ENCODE results near the gene MCCD1.

The MCCD1 gene

GRCh38 chr6:31578184-31579118, 49.7 kb downstream of the MCCD1 start:
- no peak for TF ChIP-seq CTCF (IDR thresholded peaks at IDR 0.05; ENCODE audit: low read depth, low read length, missing control alignments)
- DNase-seq (ENCODE audit: low read depth) = no peak
- H3K4me3 ChIP-seq (ENCODE audit: low read depth, low read length) = peak overlapping the region; percentile 79

GRCh38 chr6:31579119-31579505, 50.4 kb downstream of the MCCD1 start:
- H3K4me3 ChIP-seq (ENCODE audit: low read depth, low read length) = peak overlapping the region; percentile 79; the same call in 1 of the 2 replicates
- TF ChIP-seq CTCF (IDR thresholded peaks at IDR 0.05; ENCODE audit: low read depth, low read length, missing control alignments) = no peak
- DNase-seq (ENCODE audit: low read depth) = no peak

Data from GM12864 (cell line).